ENCODE measurements around the gene LCNL1.

DNA sequence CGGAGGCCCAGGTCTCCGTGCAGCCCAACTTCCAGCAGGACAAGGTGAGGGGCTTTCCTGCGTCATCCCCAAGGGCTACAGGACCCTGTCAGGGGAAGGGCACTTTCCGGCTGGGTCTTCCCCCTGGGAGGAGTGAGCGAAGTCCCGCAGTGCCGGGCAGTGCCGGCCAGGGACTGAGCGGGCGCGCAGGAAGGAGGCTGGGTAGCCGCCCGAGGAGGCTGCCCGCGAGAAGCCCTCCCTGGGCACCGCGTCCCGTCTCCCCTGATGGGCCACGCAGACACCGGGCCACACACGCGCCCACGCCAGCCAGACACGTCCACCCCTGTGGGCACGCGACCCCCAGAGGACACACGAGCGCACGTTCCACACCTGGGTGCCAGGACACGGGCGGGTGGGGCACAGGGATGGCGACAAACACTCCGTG is 5.1 kb upstream of the LCNL1 start:
- TF ChIP-seq, protein P1, sequence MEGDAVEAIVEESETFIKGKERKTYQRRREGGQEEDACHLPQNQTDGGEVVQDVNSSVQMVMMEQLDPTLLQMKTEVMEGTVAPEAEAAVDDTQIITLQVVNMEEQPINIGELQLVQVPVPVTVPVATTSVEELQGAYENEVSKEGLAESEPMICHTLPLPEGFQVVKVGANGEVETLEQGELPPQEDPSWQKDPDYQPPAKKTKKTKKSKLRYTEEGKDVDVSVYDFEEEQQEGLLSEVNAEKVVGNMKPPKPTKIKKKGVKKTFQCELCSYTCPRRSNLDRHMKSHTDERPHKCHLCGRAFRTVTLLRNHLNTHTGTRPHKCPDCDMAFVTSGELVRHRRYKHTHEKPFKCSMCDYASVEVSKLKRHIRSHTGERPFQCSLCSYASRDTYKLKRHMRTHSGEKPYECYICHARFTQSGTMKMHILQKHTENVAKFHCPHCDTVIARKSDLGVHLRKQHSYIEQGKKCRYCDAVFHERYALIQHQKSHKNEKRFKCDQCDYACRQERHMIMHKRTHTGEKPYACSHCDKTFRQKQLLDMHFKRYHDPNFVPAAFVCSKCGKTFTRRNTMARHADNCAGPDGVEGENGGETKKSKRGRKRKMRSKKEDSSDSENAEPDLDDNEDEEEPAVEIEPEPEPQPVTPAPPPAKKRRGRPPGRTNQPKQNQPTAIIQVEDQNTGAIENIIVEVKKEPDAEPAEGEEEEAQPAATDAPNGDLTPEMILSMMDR (IDR thresholded peaks at IDR 0.05): no peak
- TF ChIP-seq, protein P2, sequence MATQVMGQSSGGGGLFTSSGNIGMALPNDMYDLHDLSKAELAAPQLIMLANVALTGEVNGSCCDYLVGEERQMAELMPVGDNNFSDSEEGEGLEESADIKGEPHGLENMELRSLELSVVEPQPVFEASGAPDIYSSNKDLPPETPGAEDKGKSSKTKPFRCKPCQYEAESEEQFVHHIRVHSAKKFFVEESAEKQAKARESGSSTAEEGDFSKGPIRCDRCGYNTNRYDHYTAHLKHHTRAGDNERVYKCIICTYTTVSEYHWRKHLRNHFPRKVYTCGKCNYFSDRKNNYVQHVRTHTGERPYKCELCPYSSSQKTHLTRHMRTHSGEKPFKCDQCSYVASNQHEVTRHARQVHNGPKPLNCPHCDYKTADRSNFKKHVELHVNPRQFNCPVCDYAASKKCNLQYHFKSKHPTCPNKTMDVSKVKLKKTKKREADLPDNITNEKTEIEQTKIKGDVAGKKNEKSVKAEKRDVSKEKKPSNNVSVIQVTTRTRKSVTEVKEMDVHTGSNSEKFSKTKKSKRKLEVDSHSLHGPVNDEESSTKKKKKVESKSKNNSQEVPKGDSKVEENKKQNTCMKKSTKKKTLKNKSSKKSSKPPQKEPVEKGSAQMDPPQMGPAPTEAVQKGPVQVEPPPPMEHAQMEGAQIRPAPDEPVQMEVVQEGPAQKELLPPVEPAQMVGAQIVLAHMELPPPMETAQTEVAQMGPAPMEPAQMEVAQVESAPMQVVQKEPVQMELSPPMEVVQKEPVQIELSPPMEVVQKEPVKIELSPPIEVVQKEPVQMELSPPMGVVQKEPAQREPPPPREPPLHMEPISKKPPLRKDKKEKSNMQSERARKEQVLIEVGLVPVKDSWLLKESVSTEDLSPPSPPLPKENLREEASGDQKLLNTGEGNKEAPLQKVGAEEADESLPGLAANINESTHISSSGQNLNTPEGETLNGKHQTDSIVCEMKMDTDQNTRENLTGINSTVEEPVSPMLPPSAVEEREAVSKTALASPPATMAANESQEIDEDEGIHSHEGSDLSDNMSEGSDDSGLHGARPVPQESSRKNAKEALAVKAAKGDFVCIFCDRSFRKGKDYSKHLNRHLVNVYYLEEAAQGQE (IDR thresholded peaks at IDR 0.05; ENCODE audit: insufficient read depth in 1 of 2, low read depth in 2 of 2, low read length in 1 of 2): no peak
- no peak for TF ChIP-seq POLR2AphosphoS5 (IDR thresholded peaks at IDR 0.05; ENCODE audit: low read depth, low read length)
- TF ChIP-seq SIN3A (IDR thresholded peaks at IDR 0.05; ENCODE audit: borderline replicate concordance, insufficient read depth, low read depth, low read length): no peak

Measured in Panc1 (cell line).